Measurements from ENCODE around the gene ROR1.

DNA sequence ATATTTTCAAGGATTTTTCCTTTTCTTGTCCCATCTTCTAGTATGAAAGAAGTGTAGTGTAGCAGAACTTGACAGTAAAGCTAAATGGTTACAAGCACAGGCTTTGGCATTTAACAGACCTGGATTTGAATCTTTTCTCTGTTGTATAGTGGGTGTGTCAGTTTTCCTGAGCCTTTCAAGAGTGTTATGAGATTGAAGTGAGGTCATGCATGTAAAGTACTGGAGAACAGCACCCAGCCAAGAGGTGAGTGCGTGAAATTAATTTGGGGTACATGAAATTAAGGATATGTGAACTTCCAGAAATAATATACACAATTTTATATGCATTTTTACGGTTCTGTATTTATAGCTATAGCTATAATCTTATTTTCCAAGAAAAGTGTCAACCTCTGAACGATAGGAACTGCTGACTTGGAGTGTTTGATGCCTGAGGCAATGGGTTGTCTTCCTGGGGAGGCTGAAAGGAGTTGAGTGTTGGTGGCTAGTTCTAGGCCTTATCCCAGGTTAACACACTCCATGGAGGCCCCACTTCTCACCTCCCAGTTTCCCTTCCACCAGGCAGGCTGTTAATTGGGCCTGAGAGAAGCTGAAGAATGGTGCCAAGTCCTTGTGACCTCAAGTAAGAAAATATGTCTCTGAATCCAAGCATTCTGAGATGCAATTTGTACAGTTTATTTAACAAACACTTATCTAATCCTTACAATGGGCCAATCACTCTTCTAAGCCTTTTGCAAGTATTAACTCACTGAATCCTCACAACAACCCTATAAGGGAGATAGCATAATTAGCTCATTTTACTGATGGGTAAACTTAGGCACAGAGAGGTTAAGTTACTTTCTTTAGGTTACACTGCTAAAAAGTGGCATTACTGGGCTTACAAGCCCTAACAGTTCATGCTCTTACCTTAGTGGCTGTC is 4.4 kb downstream of the ROR1 start:
- TF ChIP-seq, protein P1, sequence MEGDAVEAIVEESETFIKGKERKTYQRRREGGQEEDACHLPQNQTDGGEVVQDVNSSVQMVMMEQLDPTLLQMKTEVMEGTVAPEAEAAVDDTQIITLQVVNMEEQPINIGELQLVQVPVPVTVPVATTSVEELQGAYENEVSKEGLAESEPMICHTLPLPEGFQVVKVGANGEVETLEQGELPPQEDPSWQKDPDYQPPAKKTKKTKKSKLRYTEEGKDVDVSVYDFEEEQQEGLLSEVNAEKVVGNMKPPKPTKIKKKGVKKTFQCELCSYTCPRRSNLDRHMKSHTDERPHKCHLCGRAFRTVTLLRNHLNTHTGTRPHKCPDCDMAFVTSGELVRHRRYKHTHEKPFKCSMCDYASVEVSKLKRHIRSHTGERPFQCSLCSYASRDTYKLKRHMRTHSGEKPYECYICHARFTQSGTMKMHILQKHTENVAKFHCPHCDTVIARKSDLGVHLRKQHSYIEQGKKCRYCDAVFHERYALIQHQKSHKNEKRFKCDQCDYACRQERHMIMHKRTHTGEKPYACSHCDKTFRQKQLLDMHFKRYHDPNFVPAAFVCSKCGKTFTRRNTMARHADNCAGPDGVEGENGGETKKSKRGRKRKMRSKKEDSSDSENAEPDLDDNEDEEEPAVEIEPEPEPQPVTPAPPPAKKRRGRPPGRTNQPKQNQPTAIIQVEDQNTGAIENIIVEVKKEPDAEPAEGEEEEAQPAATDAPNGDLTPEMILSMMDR (conservative IDR thresholded peaks at IDR 0.05 in 1 of 2, IDR thresholded peaks at IDR 0.05 in 1 of 2; ENCODE audit: low read depth in 1 of 2, low read length in 2 of 2): no peak
- TF ChIP-seq EZH2 (IDR thresholded peaks at IDR 0.05; ENCODE audit: low read length, missing control alignments): no peak
